ENCODE results near the gene NGDN.
"Not testable (repeated sequence)": the region's sequence is repeated elsewhere in the genome, so short reads cannot be mapped to it uniquely, and the experiment has no call there.

The NGDN gene

DNA sequence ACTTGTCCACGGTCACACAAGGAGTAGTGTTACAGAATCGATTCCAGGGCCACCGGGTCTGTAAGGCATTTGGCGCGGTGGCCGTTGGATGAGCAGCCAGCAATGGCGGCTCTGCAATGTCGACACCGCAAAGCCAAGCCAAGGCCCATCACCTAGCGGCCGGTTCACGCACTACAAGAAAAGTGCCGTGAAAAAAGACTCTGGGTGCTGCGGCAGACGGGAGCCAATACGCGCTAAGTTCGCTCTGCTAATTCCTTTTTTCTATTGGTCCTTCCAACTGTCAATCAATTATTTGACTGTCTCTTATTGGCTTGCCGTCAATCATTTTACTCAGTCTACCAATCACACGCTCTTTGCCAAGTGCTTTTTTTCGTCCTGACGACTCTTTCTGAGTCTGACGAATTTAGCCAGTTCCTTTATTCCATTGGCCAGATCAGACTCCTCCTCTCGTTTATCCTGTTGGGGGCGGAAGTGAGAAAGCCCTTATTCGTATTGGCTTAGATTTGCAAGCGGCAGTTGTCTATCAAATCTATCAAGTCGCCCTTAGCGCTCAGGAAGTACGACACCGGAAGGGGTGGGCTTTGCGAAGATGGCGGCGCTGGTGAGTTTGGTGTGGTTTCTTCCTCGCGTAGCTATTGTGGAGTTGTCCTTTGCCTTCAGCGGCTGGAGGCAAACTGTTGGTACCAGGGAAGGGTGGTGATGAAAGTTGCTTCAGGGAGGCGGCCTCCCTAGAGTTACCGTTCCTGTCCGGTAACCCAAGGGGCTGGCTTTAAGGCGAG, at the start of gene NGDN:
Gene NGDN (plus strand): TSS at position 577 of the 779 bp plus-strand sequence. CDS start 13 bp downstream, at position 590.
- H3K4me3 ChIP-seq (replicated peaks in 1 of 2; ENCODE audit: low read depth in 2 of 2, low read length in 2 of 2): peak within 1 kb of the TSS; percentile 78 to 81
- TF ChIP-seq CTCF (IDR thresholded peaks at IDR 0.05; ENCODE audit: low read depth, low read length): peak; percentile 83
- DNase-seq (ENCODE audit: low read depth in 2 of 2): peak; percentile 100

- no peak for DNase-seq (ENCODE audit: low read depth in 2 of 2)
- TF ChIP-seq CTCF (IDR thresholded peaks at IDR 0.05; ENCODE audit: low read depth, low read length): no peak
- H3K4me3 ChIP-seq (replicated peaks in 1 of 2; ENCODE audit: low read depth in 2 of 2, low read length in 2 of 2): no peak overlapping the region
Measured at GRCh38 chr14:23421594-23421993, 47.9 kb upstream of the NGDN start.

DNA sequence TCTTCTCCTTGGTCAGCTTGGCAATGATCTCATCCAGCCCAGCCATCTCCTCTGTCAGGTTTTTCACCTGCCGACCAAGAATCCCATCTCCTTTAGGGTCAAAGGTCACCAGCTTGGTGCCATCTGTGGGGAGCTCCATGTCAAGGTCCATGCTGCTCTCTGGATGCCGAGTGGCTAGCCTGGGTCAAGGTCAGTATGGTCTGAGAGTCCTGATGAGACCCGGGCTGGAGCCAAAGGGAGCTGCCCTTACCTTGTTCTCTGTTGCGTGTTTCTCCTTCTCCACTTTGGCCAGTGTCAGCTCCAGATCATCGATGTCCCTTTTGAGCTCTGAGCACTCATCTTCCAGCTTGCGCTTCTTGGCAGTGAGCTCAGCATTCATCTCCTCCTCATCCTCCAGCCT, 45.8 kb upstream of the NGDN start:
- no peak for DNase-seq (ENCODE audit: low read depth in 2 of 2)
- no peak for TF ChIP-seq CTCF (IDR thresholded peaks at IDR 0.05; ENCODE audit: low read depth, low read length)
- H3K4me3 ChIP-seq (replicated peaks in 1 of 2; ENCODE audit: low read depth in 2 of 2, low read length in 2 of 2): no peak overlapping the region

- DNase-seq (ENCODE audit: low read depth in 2 of 2): no peak
- TF ChIP-seq CTCF (IDR thresholded peaks at IDR 0.05; ENCODE audit: low read depth, low read length): no peak
- no peak overlapping the region for H3K4me3 ChIP-seq (replicated peaks in 1 of 2; ENCODE audit: low read depth in 2 of 2, low read length in 2 of 2)
Measured at GRCh38 chr14:23425169-23425568, 44.3 kb upstream of the NGDN start.

DNA sequence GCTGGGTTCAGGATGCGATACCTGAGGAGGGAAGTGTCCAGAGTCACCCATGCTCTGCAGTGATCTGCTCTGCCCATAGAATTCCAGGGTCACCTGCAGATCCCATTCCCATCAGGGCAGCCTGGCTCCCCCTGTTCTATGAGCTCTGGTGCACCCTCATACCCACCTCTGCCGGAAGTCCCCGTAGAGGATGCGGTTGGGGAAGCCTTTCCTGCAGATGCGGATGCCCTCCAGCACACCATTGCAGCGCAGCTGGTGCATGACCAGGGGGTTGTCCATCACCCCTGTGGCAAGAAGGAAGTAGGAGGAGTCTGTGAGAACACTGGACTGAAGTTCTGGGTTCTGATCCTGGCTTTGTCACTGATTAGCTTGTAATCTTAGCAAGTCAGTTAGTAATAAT, 43.7 kb upstream of the NGDN start:
- not testable (repeated sequence) for DNase-seq (ENCODE audit: low read depth in 2 of 2)

GRCh38 chr14:23428686-23429495, 40.6 kb upstream of the NGDN start:
- no peak for DNase-seq (ENCODE audit: low read depth in 2 of 2)
- TF ChIP-seq CTCF (IDR thresholded peaks at IDR 0.05; ENCODE audit: low read depth, low read length): no peak
- H3K4me3 ChIP-seq (replicated peaks in 1 of 2; ENCODE audit: low read depth in 2 of 2, low read length in 2 of 2): no peak overlapping the region

More for the DNA sequence above, 43.7 kb upstream of the NGDN start:
- not testable (repeated sequence) for H3K4me3 ChIP-seq (replicated peaks in 1 of 2; ENCODE audit: low read depth in 2 of 2, low read length in 2 of 2)

DNA sequence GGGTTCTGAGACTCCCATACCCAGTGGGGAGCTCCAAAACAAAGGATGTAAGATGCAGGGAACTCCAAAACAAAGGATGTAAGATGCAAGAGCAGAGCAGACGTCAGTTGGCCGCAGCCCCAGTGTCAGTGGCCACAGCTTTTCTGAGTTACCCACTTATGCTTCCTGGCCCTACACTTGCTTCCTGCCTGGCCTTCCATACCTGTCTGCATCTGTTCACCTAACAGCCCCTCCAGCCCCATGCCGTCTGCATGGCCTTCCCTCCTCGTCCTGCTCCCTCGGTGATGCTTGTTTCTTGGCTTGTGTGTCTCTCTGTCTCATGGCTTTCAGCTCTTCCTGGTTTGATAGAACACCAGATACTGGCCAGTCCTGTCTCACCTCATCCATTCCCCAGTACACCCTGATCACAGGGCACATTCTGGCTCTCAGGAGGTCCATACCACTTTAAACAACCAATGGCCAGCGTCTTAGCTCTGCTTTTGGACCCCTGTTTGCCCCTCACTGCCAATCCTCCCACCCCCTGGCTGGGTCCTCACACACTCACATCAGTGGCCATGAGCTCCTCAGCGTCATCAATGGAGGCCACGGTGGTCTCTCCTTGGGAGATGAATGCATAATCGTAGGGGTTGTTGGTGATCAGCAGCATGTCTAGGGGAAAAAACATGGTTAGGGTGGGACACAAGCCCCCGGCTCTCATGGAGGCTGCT, 39.3 kb upstream of the NGDN start:
- no peak for TF ChIP-seq CTCF (IDR thresholded peaks at IDR 0.05; ENCODE audit: low read depth, low read length)
- no peak overlapping the region for H3K4me3 ChIP-seq (replicated peaks in 1 of 2; ENCODE audit: low read depth in 2 of 2, low read length in 2 of 2)
- DNase-seq (ENCODE audit: low read depth in 2 of 2): no peak

Data from cardiac fibroblast (primary cell).